HG02884 (cell line): Measurements from ENCODE around the gene PANK3.
"Not testable (repeated sequence)": the region's sequence is repeated elsewhere in the genome, so short reads cannot be mapped to it uniquely, and the experiment has no call there.

Experiments used
- ATAC-seq: cut with Tn5 transposase; IDR thresholded peaks from one replicate; pipeline ENCODE4 v1.9.1; 2021; ENCODE audit warnings: mild to moderate bottlenecking, moderate library complexity; ENCODE audit not compliant: unreplicated experiment

PANK3 gene

DNA sequence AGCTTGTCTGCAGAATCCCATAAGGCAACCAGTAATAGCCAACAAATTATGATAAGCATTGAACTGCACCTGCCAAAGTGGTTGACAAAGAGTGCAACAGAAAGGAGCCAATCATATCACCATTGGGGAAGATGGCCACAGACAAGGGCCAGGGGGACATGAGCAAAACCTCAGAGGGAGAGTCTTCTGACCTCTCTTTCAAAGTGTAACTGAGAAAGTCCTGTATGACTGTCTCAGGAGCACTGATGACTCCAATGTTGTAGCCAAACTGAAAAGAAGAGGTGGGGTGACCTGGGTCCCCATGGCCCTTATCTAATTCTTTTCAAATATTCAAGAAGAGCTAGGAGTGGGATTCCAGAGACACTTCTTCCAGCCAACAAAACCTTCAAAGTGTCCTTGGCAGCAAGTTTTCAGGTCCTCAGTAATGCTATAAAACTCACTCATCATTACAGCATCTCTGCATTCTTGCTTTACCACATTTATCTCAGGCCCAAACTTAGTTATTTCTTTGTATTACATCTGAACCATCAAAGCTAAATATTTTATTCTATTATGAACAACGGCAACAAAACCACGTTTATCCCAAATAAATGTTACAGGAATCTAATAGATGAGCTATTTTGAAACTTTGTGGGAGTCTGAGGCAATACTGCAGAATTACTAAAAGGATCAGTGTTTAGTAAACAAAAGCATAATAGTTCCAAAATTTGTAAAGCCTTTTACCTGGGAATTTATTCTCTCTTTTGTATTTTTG, 25.6 kb downstream of the PANK3 start:
- no peak for ATAC-seq

DNA sequence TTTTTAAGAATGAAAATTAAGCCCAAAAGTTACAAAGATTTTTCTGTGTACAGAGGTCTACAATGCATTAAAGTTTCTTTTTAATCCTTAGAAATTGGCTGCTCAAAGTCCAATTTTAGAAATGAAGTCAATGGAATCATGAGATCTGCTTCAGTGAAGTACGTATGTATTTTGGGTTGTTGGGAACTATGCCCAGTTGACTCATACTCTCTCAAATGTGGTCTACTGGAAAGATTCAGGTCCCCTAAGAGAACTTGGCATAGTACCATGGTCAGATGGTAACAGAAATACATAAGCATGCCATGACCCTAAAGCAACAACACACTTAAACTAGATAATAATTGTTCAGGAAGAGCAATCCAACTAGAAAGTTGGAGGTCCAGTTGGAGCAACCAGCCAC, 27.0 kb downstream of the PANK3 start:
- ATAC-seq = no peak

DNA sequence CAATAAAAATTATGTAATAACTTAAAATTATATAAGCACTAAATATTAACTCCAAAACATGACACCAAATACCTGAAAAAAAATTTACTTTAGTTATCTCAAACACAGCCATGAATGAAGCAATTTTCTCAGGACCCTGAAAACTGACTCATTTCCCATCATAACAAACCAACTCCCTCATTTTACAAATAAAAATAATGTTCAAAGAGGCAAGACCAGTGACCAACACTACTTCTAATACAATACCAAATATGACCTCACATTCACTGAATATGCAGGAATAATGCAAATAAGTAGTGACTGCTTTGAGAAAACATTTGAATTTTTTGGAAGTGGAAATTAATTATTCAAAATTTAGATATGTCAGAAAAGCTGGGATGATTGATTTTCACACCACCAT, 28.5 kb downstream of the PANK3 start:
- ATAC-seq = no peak

DNA sequence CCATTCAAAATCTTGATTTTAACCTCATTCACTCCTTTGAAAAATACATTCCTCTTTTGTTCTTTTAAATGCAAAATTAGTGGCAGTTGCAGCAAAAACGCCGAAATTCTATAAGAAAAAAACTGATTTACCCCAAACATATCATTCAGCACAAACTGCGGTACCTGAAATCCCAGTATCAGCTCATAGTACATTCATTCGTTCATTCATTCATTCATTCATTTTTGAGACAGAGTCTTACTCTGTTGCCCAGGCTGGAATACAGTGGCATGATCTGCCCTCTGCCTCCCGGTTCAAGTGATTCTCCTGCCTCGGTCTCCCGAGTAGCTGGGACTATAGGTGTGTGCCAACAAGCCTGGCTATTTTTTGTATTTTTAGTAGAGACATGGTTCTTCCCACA, 29.6 kb downstream of the PANK3 start:
- no peak for ATAC-seq

DNA sequence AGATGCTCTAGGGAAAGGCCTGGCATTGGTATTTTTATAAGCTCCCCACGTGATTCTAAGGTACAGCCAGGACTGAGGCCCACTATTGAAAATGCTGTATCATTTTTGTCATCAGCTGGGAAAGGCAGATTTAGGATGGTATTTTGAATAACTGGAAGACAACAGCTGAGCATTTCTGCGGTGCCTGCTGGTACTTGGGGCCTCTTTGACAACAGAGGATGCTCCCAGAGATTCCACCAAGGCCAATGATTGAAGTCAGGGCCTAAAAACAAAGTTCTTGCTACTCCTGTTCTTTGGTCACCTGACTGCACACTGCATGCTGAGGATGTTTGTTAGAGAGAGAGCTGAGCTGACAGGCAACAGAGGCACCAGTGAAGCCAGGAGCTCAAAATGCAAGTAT, 42.0 kb downstream of the PANK3 start:
- ATAC-seq = no peak

DNA sequence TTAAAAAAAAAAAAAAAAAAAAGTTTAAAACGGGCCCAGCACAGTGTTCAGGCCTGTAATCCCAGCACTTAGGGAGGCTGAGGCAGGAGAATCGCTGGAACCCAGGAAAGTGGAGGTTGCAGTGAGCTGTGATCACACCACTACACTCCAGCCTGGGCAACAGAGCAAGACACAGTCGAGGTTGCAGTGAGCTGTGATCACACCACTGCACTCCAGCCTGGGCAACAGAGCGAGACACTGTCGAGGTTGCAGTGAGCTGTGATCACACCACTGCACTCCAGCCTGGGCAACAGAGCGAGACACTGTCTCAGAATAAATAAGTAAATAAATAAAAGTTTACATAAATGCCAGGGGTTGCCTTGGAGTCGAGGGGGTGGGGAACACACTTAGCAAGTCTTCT, 44.8 kb downstream of the PANK3 start:
- ATAC-seq = not testable (repeated sequence)

DNA sequence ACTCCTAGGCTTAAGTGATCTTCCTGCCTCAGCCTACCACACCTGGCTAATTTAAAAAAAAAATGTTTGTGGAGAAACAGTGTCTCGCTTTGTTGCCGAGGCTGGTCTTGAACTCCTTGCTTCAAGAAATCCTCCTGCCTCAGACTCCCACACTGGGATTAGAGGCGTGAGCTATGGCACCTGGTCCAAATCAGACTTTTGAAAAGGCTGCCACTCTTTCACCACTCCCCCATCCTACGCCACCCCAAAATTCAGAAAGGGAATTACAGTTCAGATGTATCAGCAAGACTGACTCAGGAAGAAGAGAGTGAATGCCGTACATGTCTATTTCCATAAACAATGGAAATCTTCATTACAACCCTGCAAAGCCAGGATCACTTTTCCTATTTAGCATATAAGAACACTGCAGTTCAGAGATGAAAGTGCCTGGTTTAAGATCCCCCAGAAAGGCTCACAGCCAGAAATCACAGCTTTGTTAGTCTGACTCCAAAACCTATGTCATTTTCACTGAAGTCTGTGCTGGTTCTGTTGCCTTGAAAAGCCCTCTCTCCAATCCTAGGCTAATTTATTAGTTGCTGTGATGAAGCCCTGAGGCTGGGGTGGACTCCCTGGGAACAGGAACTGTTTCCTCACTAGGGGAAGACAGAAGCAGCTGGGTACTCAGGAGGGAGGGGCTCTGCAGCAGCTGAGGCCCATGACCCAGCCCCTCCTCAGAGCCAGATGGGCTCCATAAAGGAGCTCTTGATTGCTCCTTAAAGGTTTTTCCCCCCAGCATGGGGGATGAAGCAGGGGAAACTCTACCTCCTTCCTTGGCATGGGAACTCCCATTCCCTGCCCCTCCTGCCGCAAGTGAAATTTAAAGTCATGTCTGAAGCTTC, 46.9 kb downstream of the PANK3 start:
- no peak for ATAC-seq

DNA sequence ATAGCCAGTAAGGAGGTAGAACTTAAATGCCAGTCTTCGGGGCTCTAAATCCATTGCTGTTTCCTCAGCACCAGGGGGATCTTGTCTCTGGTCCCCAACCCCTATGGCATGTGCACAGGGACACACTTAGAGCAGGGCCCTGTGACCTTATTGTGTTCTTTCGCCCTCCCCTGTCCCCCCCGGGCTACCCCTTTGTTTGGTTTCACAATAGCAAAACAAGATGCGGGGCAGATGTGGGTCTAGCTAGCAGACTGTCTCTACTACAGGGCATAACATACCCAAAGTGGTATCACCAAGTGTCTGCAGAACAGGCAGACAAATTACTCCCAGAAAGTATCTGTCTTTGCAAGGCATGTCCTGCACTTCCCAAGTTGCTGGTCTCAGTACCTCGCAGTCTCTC, 48.0 kb downstream of the PANK3 start:
- ATAC-seq = no peak

DNA sequence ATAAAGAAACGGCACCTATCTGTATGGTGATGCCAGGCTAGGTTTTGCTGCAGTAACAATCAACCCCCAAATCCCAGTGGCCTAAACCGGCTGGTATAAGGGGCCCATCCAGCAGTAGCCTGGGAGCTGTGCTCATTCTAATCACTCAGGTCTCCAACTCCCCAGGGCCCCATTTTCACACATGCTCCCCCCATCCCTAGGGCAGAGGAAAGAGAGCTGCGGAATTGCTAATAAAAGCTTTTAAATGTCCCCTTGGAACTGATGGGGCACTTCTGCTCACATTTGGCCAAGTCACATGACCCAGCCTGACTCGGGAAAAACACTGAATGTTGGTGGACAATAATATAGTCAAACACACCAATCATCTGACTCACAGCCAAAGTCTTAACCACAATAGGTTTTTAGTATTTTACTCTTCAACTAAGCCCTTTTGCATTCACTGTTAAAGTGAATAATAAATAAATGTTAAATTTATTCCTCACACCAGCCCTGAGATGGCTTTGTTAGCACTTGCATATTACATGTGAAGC, 48.5 kb downstream of the PANK3 start:
- no peak for ATAC-seq

DNA sequence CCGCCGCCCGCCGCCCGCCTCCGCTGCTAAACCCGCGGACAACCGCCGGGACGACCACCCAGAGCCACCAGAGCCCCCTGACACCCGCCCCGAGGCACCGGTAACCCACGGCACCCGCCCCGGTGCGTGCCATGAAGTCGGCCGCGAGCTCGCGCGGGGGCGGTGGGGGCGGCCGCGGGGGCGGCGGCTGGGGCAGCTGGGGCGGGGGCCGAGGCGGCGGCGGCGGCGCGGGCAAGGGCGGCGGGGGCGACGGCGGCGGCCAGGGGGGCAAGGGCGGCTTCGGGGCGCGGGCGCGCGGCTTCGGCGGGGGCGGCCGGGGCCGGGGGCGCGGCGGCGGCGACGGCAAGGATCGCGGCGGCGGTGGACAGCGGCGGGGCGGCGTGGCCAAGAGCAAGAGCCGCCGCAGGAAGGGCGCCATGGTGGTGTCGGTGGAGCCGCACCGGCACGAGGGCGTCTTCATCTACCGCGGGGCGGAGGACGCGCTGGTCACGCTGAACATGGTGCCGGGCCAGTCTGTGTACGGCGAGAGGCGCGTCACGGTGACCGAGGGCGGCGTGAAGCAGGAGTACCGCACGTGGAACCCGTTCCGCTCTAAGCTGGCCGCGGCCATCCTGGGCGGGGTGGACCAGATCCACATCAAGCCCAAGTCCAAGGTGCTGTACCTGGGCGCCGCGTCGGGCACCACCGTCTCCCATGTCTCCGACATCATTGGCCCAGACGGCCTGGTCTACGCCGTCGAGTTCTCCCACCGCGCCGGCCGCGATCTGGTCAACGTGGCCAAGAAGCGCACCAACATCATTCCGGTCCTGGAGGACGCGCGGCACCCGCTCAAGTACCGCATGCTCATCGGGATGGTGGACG, 49.6 kb downstream of the PANK3 start:
- ATAC-seq = no peak

DNA sequence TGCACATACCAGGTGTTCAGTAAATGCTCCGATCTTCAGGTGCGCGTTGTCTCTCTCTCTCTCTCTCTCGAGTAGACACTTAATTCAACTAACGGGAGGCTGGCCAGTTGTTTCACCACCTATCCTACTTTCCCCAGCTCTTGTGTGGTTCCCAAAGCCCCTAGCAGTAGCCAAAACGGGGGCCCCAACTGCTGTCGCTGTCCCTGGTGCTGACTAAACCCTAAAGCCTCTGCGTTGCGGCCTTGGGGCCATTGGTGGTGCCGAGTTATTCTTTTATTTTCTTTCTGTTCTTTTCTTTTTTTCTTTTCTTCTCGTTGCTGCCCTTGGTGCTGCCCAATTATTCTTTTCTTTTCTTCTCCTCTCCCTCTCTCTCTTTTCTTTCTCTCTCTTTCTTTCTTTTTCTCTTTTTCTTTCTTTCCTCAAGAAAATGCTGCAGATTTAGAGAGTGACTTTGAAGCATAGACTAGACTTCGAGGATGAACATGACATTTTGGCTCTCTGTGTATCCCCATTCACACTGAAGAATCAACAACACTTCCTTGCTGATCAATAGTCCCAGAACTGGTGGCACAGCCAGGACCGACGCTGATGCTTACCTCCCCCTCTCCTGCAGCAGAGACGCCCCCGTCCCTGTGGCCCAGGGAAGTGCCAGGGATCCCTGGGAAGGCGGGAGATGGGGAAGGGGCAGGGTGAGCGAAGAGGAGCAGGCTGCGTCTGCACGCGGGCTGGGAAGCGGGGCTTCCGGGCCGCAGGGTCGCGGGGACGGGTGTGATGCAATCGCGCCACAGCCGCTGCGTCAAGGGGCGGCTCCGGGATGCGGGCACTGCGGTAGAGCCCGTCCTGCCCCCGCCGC, 50.4 kb downstream of the PANK3 start, which contains the start of gene FBLL1:
Gene FBLL1, plus strand, starts transcription at position 785 of the 853 bp plus-strand sequence. CDS start 200 bp downstream, outside the sequence.
- no peak for ATAC-seq

DNA sequence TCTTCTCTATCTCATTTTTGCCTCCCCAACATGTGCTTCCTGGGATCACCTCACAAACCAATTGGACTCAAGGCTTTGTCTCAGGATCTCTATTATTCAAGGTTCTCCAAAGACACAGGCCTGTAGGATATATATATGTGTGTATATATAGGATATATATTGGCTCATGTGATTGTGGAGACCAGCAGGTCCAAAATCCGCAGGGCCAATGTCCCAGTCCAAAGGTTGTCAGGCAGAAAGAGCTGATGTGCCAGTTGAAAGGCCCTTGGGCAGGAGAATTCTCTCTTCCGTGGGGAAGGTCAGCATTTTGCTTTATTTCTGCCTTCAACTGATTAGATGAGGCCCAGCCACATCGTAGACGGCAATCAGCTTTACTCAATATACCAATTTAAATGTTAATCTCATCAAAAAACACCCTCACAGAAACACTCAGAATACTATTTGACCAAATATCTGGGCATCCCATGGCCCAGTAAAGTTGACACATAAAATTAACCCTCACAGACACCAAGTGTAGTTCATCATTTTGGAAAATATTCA, 51.3 kb downstream of the PANK3 start:
- no peak for ATAC-seq

DNA sequence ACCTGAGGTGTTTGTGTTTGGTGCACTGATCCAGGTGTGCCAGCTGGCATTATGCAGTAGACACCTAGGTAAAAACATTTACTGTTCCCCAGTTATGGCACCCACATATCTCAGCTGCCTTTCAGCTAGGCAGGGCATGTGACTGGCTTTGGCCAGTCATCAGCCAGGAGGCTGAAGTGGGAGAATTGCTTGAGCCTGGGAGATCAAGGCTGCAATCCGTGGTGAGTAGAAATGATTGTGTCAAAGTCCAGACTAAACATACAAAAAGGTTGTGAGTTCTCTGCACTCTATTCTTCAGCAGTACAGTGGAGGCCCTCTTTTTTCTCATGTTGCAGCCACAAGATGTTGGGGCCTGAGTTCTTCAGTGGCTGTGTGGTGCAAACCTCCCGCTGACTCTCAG, 53.3 kb downstream of the PANK3 start:
- ATAC-seq = no peak

DNA sequence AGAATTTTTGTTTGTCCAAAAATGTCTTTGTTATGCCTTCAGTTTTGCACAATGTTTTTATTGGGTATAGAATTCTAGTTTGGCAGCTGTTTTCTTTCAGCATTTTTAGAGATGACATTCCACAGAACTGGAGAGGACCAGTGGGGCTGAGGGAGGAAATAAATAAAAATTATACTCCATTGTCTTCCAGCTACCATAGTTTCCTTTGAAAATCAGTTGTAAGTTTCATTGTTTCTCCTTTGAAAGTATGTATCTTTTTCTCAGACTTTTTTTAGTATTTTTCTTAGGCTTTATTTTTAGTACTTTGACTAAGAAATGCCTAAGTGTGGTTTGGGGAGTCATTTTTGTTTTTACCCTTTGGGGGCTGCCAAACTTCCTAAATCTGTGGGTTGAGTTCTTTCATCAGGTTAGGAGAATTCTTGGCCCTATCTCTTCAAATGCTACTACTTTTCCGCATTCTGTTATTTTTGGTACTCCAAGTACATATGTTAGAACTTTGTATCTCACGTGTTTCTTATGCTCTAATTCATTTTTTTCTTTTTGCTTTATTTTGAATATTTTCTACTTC, 65.2 kb downstream of the PANK3 start:
- ATAC-seq = no peak

DNA sequence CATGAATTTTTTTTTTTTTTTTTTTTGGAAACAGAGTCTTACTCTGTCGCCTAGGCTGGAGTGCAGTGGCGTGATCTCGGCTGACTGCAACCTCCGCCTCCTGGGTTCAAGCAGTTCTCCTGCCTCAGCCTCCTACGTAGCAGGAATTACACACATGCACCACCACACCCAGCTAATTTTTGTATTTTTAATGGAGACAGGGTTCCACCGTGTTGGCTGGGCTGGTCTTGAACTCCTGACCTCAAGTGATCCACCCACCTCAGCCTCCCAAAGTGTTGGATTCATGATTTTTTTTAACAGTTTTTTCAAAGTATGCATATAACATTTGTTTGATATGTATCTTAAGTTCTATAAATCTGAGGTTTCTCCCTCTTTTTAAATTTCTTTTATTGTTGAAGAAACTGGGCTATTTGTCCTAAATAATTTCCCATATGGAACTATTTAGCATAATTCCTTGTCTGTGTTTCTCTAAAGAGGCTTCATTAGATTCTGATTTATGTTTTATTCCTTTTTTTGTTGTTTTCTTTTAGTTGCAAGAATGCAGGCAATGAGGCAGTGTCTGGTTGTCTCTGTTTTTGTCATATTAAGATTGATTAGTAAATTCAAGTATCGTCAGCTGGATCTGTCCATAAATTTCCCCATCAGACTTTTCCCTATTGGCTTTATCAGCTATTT, 76.5 kb downstream of the PANK3 start:
- ATAC-seq = no peak
